NCI-H128 (cell line): ENCODE results near the gene SPEG.

Source experiments
- DNase-seq: peaks from one replicate; lab custom pipeline; 2025; ENCODE audit not compliant: unreplicated experiment; lab: John Stamatoyannopoulos, UW

SPEG gene

DNA sequence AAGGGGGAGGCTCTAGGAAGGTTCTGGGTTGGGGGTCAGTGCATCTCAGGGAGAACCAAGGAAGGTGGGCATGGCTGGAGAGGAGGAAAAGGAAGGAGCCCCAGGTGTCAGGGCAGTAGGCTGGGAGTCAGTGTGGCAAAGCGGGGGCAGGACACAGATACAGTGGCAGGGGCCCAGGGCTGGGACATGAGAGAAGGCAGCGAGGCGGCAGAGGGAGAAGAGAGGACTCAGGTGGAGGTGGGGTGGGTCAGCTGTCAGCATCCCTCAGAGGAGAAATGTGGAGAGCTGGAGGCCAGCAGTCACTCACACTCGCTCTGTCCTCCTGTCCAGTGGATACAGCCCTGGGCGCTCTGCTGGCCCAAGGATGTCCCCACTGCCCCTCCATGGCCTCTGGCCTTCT is 58.4 kb downstream of the SPEG start:
- DNase-seq, result no peak

GRCh38 chr2:219494952-219495530 is 60.4 kb downstream of the SPEG start:
- DNase-seq, result no peak

DNA sequence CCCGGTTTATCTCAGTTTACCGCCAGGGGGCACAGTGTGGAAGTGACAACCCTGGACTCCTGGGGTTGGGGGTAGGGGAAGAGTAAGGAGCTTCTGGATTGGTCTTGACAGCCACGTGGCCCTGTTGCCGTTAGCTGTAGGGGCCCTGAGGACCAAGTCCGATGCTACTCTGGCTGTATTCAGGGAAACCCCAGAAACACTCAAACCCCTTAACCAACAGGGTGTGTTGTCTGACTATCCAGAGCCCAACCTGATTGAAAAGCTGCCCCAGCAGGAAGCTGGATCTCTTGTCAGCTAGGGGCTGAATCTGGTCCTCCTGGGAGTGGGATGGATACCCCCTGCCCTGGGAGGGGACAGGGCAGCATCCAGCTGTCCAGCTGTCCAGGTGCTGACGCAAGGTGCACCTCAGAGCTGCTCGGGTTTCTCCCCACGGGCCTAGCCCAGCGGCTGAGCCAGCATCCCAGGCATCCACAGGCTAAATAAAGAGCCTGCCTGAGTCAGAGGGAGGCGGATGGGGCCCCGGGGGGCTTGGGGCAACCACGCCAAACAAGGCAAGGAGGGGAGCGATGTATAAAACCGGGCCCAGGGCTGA is 61.0 kb downstream of the SPEG start:
- no peak for DNase-seq

GRCh38 chr2:219496247-219496824 is 61.7 kb downstream of the SPEG start:
- no peak for DNase-seq

DNA sequence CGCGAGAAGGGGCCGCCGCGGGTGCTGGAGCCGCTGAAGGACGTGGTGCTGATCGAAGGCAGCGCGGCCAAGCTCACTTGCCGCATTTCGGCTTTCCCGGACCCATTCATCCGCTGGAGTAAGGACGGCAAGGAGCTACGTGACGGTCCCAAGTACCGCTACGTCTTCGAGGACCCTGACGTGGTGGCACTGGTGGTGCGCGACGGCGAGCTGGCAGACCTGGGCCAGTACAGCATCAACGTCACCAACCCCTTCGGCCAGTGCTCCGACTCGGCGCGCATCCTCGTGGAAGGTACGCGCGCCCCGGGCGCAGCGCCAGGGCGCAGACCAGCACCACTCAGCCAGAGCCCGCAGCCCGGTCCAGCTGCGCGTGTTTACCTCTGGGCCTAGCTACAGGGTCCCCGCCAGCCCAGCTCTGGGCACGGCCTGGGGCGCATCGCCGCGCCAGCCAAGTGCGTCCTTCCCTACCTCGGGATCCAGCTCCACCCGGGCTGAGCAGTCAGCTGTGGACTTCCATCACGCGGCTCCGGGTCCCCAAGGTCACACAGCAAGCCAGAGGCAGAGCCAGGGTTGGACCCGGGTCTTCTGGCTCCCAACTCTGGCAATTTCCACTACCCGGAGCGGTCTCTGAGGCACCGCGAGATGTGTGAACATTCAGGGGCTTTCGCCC is 62.3 kb downstream of the SPEG start:
- no peak for DNase-seq

DNA sequence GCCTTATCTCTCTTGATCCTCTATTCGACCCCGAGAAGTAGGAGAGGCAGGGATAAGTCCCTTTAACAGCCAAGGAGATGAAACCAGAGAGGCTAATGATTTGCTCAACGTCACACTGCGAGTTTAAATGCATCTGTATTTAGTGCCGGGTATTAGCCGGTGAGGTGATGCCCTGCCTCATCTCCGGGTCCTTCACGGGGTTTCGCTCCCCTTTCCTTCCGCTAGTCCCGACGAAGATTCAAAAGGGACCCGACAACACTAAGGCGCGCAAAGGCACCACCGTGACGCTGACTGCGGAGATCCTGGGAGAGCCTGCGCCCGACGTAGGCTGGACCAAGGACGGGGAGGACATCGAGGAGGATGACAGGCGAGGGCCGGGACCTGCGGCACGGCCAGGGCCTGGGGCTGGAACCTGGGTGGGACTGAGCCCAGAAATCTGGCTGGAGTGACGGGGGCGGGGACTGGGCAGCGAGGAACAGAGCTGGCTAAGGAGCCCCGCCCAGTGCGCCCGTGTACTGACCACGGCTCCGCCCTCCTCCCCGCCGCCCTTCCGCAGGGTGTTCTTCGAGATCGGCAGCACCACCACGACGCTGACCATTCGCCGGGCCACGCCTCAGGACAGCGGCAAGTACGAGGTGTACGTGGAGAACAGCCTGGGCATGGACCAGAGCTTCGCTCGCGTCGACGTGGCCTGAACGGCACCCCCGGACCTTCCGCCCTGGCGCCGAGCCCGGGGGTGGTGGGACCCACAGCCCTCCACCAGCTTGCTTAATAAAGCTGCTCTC is 63.0 kb downstream of the SPEG start:
- DNase-seq, result no peak

DNA sequence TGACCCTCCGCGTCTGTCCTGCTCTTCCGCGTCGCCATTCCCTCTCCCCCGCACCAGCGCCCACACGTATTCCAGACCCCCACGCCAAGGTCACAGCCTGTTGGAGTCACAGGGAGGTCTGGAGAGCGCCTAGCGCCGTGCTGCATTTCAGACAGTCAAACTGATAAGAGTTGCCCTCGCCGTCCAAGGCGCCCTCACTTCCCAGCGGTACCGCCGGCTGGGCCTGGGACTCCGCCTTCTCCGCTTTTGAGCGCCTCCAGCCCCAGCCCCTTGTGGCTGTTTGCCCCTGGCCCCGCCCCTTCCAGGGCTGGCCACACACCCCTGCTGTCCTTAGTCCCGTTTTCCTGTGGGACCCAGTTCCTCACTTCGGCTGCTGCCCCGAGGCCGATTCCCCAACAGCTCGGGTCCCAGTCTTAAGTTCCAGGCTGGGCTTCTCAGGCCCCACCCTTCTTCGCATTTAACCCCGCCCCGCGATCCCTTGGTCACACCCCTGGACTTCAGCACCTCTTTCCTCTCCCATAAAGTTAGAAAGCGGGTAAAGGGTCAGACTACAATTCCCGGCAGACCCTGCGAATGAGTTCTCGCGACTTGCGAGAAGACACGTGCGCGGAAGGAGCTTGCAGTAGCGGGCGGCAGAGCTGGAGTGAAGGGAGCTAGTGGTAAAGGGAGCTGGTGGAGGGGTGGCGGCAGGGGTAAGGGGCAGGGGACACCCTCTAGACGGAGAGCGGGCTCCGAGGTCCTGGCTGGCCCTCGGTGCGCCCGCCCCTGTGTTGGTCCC is 63.8 kb downstream of the SPEG start, which contains the start of gene GMPPA:
TSS of gene GMPPA (plus strand) at position 612 of the 778 bp plus-strand sequence. CDS start 1,085 bp downstream, outside the sequence.
- peak; percentile 86 for DNase-seq

GRCh38 chr2:219499058-219499307 is 64.3 kb downstream of the SPEG start:
- no peak for DNase-seq

- DNase-seq, result no peak
Measured at GRCh38 chr2:219499555-219499954, 64.9 kb downstream of the SPEG start.

DNA sequence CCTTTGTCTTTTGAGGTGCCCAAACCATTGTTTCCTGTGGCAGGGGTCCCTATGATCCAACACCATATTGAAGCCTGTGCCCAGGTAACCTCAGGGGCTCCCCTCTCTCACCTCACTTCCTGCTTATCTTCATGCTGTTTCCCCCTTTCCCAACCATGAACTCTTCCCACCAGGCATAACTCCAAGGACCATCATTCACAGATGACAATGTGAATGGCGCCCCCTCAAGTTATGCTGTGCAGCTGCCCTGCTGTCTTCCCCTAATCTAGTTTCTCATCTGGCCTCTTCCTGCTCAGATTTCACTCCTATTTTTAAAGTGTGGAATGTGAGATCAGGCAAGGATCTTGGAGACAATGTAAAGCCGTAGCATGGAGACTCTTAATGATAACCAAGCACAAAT is 65.5 kb downstream of the SPEG start:
- no peak for DNase-seq

DNA sequence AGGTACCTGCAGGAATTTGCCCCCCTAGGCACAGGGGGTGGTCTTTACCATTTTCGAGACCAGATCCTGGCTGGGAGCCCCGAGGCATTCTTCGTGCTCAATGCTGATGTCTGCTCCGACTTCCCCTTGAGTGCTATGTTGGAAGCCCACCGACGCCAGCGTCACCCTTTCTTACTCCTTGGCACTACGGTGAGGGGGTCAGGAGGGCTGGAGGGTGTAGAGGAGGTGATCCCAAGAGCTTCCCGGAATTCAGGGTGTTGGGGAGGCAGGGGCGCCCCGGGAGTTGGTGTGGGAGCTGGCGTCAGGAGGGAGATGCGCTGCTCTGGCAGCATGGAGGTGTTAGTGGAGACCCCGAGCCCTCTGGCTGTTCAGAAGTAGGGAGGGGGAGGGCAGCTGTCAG is 67.2 kb downstream of the SPEG start:
- no peak for DNase-seq

- no peak for DNase-seq
Measured at GRCh38 chr2:219502618-219503017, 68.0 kb downstream of the SPEG start.

DNA sequence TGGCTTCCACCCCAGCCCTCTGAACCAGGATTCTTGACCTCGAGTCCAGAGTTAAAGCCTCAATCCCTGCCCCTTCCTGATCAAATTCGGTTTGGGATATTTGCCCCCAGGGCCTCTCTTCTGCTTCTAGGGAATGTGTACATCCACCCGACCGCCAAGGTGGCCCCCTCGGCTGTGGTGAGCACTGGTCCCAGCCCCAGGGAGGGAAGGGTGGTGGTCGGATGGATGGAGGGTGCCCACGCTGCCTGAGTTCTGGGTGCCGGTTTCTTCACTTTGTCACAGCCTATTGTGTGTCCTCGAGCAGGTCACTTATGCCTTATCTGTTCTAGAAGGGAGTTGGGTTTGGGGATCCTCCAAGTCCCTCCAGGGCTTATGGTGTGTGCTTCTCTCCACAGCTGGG is 70.9 kb downstream of the SPEG start:
- DNase-seq, result no peak

DNA sequence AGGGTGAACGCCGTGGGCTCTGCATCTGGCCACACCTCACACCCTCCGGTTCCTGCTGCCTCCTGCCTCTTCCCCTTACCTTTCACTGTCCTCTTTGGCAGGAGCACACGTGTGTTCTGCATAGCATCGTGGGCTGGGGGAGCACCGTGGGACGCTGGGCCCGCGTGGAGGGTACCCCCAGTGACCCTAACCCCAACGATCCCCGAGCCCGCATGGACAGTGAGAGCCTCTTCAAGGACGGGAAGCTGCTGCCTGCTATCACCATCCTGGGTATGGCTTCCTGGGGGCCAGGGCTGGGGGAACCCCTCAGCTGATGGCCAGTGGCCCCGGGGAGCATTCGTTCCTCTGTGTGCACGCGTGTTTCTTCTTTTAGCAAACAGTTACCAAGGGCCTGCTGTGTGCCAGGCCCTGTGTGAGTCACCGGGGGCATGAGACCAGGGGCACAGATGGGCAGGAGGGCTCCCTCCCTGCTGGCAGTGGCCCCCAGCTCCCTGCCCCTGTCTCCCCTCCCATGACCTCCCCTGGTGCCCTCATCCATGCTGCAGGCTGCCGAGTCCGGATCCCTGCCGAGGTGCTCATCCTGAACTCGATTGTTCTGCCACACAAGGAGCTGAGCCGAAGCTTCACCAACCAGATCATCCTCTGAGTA is 71.6 kb downstream of the SPEG start:
- no peak for DNase-seq

- no peak for DNase-seq
Measured at GRCh38 chr2:219506802-219507526, 72.3 kb downstream of the SPEG start.

- no peak for DNase-seq
Measured at GRCh38 chr2:219507581-219508443, 73.2 kb downstream of the SPEG start.

- no peak for DNase-seq
Measured at GRCh38 chr2:219508444-219508734, 73.7 kb downstream of the SPEG start.

DNA sequence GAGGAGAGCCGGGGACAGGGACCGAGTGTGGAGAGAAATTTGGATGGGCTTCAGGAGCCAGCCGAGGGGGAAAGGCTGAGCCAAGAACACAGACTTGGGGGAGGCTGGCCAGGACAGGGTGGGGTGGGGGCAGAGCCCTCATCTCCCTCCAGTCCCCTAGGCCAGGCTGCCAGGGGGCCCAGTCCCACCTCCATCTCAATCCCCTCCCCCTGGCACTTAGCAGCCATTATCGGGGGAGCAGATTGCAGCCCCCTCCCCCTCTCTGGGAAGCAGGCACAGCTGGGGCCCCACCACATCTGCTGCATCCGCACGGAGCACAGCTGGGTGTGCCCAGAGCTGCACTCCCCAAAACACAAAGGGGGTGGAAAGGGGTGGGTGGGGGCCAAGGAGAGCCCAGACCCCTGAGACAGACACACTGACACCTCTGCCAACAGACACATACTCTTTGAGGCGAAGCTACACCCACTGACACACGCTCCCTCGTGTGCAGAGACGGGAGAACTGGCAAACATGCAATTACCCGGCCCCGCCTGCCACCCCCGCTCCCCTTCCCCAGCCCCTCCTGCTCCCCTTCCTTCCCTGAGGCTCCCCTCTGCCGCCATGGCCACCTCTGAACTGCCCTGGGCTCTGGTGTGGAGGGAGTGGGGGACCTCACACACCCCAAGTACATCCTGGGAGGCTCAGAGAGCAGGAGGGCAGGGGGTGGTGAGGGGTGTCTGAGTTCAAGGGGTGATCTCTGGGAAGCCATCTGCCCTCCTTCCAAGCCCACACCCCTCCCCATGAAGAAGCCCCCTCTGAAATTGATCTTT is 74.5 kb downstream of the SPEG start:
- no peak for DNase-seq
